ENCODE results near the gene LONRF2.

The LONRF2 gene

GRCh38 chr2:100275200-100275589, 47.1 kb downstream of the LONRF2 start:
- no peak for DNase-seq (ENCODE audit: low read depth)

DNA sequence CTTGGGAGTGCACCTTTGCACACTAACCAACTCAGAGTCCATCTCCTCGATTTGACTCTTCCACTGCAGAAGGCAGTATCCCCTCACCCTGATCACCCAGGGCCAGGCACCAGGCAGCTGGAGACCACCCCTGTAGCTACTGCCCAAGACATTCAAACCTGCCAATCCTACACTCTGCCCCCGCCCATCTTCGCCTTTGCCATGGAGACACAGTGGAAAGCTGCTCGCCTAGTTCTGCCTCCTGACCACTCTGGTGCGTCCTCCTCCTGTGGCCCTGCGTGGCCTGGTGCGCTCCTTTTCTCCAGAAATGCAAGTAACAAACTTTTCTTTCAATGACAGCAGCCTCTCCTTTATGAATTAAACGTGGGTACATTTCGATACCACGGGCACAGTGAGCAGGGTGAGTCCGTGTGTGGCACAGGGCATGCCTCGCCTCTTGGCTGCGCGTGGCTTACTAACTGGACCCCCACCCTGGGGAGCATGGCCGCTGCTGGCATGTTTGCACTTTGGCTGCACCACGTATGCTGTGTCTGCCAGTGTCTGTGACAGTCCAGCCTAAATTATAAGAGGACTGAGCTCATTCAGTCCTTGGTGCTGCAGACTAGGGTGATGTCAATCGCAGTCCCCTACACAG, 47.6 kb downstream of the LONRF2 start:
- no peak for DNase-seq (ENCODE audit: low read depth)

GRCh38 chr2:100274076-100274475, 48.2 kb downstream of the LONRF2 start:
- no peak for DNase-seq (ENCODE audit: low read depth)

GRCh38 chr2:100273387-100273786, 48.9 kb downstream of the LONRF2 start:
- no peak for DNase-seq (ENCODE audit: low read depth)

GRCh38 chr2:100272841-100273329, 49.4 kb downstream of the LONRF2 start:
- DNase-seq (ENCODE audit: low read depth) = no peak

- no peak for DNase-seq (ENCODE audit: low read depth)
These were observed 51.1 kb downstream of the LONRF2 start for GRCh38 chr2:100271210-100271609.

GRCh38 chr2:100270381-100271146, 51.7 kb downstream of the LONRF2 start:
- DNase-seq (ENCODE audit: low read depth) = no peak

GRCh38 chr2:100269889-100270288, 52.4 kb downstream of the LONRF2 start:
- no peak for DNase-seq (ENCODE audit: low read depth)

GRCh38 chr2:100268986-100269385, 53.3 kb downstream of the LONRF2 start:
- DNase-seq (ENCODE audit: low read depth) = no peak

- no peak for DNase-seq (ENCODE audit: low read depth)
These were observed 54.5 kb downstream of the LONRF2 start for GRCh38 chr2:100267751-100268150.

GRCh38 chr2:100266126-100266525, 56.2 kb downstream of the LONRF2 start:
- DNase-seq (ENCODE audit: low read depth) = no peak

- no peak for DNase-seq (ENCODE audit: low read depth)
These were observed 57.1 kb downstream of the LONRF2 start for GRCh38 chr2:100265226-100265625.

DNA sequence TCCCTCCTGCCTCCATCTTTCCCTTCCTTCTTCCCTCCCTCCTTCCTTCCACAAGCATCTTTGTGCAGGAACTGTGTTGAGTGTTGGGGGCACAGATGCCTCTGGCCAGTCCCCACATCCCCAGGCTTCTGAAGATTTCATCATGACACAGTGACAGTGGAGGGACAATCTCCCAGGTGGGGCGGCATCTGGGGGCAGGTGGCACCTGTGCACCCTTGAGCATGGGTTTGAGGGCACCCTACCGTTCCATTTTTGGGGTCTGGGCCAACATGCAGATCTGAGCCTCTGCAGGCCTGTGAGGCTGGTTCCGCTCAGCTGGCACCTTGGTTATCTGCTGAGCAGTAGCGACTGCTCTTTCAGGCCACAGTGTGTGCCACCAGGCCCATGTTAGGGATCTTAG, 57.6 kb downstream of the LONRF2 start:
- DNase-seq (ENCODE audit: low read depth) = no peak

GRCh38 chr2:100264121-100264520, 58.2 kb downstream of the LONRF2 start:
- no peak for DNase-seq (ENCODE audit: low read depth)

DNA sequence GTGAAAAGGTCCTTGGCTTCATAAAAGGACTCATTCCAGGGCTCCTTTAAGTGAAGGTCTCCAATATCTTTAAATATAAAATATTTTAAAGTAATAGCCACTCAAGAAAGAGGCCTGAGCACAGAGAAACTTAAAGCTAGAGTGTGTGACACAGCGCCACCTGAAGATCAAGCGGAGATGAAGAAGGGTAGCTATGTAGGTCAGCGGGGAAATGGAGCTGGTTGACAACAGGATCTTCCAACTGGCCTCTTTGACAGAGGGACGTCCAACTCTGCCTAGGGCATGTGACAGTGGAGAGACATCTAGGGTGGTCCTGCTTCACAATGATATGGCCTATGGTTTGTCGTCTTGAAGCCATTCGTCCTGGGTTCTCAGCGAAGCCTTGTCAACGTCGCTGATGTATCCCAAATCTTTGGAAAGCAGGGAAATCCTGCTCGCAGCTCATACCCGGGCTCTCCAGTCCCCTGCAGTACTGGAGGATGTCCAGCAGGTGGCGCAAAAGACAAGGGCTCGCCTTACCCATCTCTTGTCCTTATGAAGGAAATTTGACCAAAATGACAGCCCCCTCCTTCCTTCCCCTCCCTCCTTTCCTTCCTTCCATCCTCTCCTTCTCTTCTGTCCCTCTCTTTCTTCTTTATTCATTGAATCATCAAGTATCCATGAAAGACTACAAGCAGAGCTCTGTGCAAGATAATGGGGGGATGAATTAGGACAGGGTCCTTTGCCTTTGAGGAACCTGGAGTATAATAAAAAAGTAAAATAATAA, 59.6 kb downstream of the LONRF2 start:
- peak; percentile 40 for DNase-seq (ENCODE audit: low read depth)

DNA sequence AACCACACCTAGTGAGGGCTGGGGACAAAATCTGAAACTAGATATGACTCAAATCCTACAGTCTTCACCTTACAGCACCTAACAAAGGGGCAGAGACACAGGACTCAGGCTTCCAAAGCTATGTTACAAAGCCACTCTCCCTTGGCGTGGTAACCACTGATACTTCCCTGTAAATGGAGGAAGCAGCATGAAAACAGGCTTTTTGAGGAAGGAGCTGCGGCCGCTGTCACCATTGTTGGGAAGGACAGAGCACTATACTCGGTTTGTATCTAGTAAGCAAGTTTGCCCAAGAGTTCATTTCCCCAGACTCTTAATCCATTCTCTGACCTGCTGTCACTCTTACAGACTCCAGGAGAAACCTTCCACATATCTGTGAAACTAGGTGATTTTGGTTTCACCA, 60.3 kb downstream of the LONRF2 start:
- no peak for DNase-seq (ENCODE audit: low read depth)

- DNase-seq (ENCODE audit: low read depth) = no peak
These were observed 61.3 kb downstream of the LONRF2 start for GRCh38 chr2:100260712-100261620.

GRCh38 chr2:100259106-100259505, 63.2 kb downstream of the LONRF2 start:
- DNase-seq (ENCODE audit: low read depth) = no peak

- DNase-seq (ENCODE audit: low read depth) = no peak
These were observed 64.4 kb downstream of the LONRF2 start for GRCh38 chr2:100257939-100258338.

DNA sequence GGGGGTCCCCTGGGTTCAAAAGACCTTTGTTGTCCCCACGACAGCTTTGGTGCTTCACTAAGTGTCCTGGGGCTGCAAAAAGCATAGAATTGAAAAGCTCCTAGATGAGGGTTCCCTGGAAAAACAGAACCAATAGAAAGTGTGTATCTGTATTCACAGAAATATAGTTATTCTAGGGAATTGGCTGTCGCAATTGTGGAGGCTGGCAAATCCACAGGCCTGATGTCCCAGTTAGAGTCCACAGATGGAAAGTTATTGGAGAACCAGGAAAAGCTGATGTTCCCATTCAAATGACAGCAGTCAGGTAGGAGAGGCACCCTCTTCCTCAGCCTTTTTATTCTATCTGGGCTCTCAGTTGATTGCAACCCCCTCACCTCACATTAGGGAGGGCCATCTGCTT, 65.5 kb downstream of the LONRF2 start:
- DNase-seq (ENCODE audit: low read depth) = no peak

GRCh38 chr2:100256416-100256815, 65.9 kb downstream of the LONRF2 start:
- DNase-seq (ENCODE audit: low read depth) = no peak
